ENCODE results near the gene SCO2.
"Not testable (repeated sequence)": the region's sequence is repeated elsewhere in the genome, so short reads cannot be mapped to it uniquely, and the experiment has no call there.

Gene SCO2

DNA sequence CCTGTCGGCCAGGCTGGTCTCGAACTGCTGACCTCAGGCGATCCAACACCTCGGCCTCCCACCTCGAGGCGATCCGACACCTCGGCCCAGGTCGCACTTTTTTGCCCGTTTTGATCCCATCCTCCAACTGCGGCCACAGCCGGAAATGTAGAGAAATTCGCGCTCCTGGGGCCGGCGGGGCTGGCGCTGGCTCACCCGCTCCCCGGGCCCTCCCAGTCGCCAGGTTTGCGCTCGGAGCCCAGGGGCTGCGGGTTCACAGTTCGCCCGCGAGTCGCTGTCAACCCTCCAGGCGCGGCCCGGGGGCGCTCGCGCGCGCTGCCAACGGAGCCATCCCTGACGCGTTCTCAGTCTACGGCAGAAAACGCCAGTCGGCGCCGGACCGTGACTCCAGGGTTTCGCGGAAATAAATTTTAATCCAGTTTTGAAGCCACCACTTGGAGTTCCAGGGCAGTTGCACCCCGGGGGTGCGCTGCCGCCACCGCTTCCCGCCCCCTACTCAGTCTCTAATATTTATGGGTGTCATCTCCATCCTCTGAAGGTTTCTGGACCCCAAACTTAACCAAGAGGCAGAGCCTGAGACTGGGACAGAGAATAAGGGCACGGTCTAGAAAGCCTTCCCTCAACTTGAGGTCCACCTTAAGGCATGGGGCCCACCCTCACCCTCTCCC, 18.8 kb upstream of the SCO2 start:
- H3K4me3 Mint-ChIP-seq = peak overlapping the region; percentile 63
- H3K4me1 Mint-ChIP-seq = peaks cover 50% of the 10 kb centered on the region
- H3K27me3 Mint-ChIP-seq = no peaks in the 10 kb centered on the region
- no peaks in the 10 kb centered on the region for H3K9me3 Mint-ChIP-seq
- peak overlapping the region; percentile 79 for H3K27ac Mint-ChIP-seq
- no peaks in the 10 kb centered on the region for H3K36me3 Mint-ChIP-seq

GRCh38 chr22:50542416-50542927, 17.1 kb upstream of the SCO2 start:
- H3K4me3 Mint-ChIP-seq = peak overlapping the region; percentile 55
- H3K9me3 Mint-ChIP-seq = no peaks in the 10 kb centered on the region
- H3K36me3 Mint-ChIP-seq = no peaks in the 10 kb centered on the region
- no peaks in the 10 kb centered on the region for H3K27me3 Mint-ChIP-seq
- H3K27ac Mint-ChIP-seq = peak overlapping the region; percentile 93
- peaks cover 63% of the 10 kb centered on the region for H3K4me1 Mint-ChIP-seq

- not testable (repeated sequence) for H3K36me3 Mint-ChIP-seq, H3K4me3 Mint-ChIP-seq, H3K27me3 Mint-ChIP-seq, H3K9me3 Mint-ChIP-seq
- Mint-ChIP-seq H3K27ac (peak overlapping the region; percentile 93), H3K4me1 (peaks cover 63% of the 10 kb centered on the region)
Measured at GRCh38 chr22:50541667-50542026, 16.2 kb upstream of the SCO2 start.

- no peaks in the 10 kb centered on the region for H3K36me3 Mint-ChIP-seq
- peak overlapping the region; percentile 67 for H3K4me3 Mint-ChIP-seq
- H3K27me3 Mint-ChIP-seq = no peaks in the 10 kb centered on the region
- peaks cover 55% of the 10 kb centered on the region for H3K4me1 Mint-ChIP-seq
- H3K27ac Mint-ChIP-seq = peak overlapping the region; percentile 93
- no peaks in the 10 kb centered on the region for H3K9me3 Mint-ChIP-seq
Measured at GRCh38 chr22:50540381-50540780, 15.0 kb upstream of the SCO2 start.

- Mint-ChIP-seq H3K36me3 (no peaks in the 10 kb centered on the region), H3K27ac (peak overlapping the region; percentile 100), H3K27me3 (no peaks in the 10 kb centered on the region), H3K4me3 (peak overlapping the region; percentile 66), H3K9me3 (no peaks in the 10 kb centered on the region), H3K4me1 (peaks cover 63% of the 10 kb centered on the region)
Measured at GRCh38 chr22:50537765-50538164, 12.4 kb upstream of the SCO2 start.

- no peaks in the 10 kb centered on the region for H3K36me3 Mint-ChIP-seq
- no peaks in the 10 kb centered on the region for H3K9me3 Mint-ChIP-seq
- H3K27me3 Mint-ChIP-seq = no peaks in the 10 kb centered on the region
- no peak overlapping the region for H3K4me3 Mint-ChIP-seq
- H3K4me1 Mint-ChIP-seq = peaks cover 54% of the 10 kb centered on the region
- H3K27ac Mint-ChIP-seq = peak overlapping the region; percentile 35
Measured at GRCh38 chr22:50536226-50536625, 10.8 kb upstream of the SCO2 start.

GRCh38 chr22:50535113-50535512, 9.7 kb upstream of the SCO2 start:
- Mint-ChIP-seq H3K9me3 (no peaks in the 10 kb centered on the region), H3K27ac (no peak overlapping the region), H3K36me3 (no peaks in the 10 kb centered on the region), H3K27me3 (no peaks in the 10 kb centered on the region), H3K4me3 (no peak overlapping the region), H3K4me1 (peaks cover 45% of the 10 kb centered on the region)

GRCh38 chr22:50533856-50534711, 8.7 kb upstream of the SCO2 start:
- H3K27me3 Mint-ChIP-seq, H3K36me3 Mint-ChIP-seq, H3K9me3 Mint-ChIP-seq: not testable (repeated sequence)
- H3K4me3 Mint-ChIP-seq = peak overlapping the region; percentile 11
- H3K4me1 Mint-ChIP-seq = peaks cover 35% of the 10 kb centered on the region
- H3K27ac Mint-ChIP-seq = peak overlapping the region; percentile 92

- H3K4me3 Mint-ChIP-seq = peak overlapping the region; percentile 77
- H3K27ac Mint-ChIP-seq = peak overlapping the region; percentile 92
- no peaks in the 10 kb centered on the region for H3K27me3 Mint-ChIP-seq
- H3K9me3 Mint-ChIP-seq = no peaks in the 10 kb centered on the region
- peaks cover 34% of the 10 kb centered on the region for H3K4me1 Mint-ChIP-seq
- H3K36me3 Mint-ChIP-seq = no peaks in the 10 kb centered on the region
Measured at GRCh38 chr22:50532824-50533796, 7.7 kb upstream of the SCO2 start.

GRCh38 chr22:50531962-50532674, 6.7 kb upstream of the SCO2 start:
- Mint-ChIP-seq H3K9me3 (no peaks in the 10 kb centered on the region), H3K27me3 (no peaks in the 10 kb centered on the region), H3K4me3 (peak overlapping the region; percentile 92), H3K4me1 (peaks cover 37% of the 10 kb centered on the region), H3K36me3 (no peaks in the 10 kb centered on the region), H3K27ac (peak overlapping the region; percentile 96)

GRCh38 chr22:50531546-50531961, 6.2 kb upstream of the SCO2 start:
- H3K27me3 Mint-ChIP-seq = no peaks in the 10 kb centered on the region
- no peaks in the 10 kb centered on the region for H3K36me3 Mint-ChIP-seq
- peak overlapping the region; percentile 92 for H3K4me3 Mint-ChIP-seq
- H3K9me3 Mint-ChIP-seq = no peaks in the 10 kb centered on the region
- H3K4me1 Mint-ChIP-seq = peaks cover 43% of the 10 kb centered on the region
- peak overlapping the region; percentile 96 for H3K27ac Mint-ChIP-seq

- no peaks in the 10 kb centered on the region for H3K27me3 Mint-ChIP-seq
- H3K36me3 Mint-ChIP-seq = no peaks in the 10 kb centered on the region
- peak overlapping the region; percentile 92 for H3K4me3 Mint-ChIP-seq
- no peaks in the 10 kb centered on the region for H3K9me3 Mint-ChIP-seq
- peaks cover 43% of the 10 kb centered on the region for H3K4me1 Mint-ChIP-seq
- H3K27ac Mint-ChIP-seq = peak overlapping the region; percentile 96
Measured at GRCh38 chr22:50530877-50531545, 5.6 kb upstream of the SCO2 start.

- H3K36me3 Mint-ChIP-seq = no peaks in the 10 kb centered on the region
- peak overlapping the region; percentile 92 for H3K4me3 Mint-ChIP-seq
- peaks cover 43% of the 10 kb centered on the region for H3K4me1 Mint-ChIP-seq
- no peaks in the 10 kb centered on the region for H3K27me3 Mint-ChIP-seq
- peak overlapping the region; percentile 92 for H3K27ac Mint-ChIP-seq
- no peaks in the 10 kb centered on the region for H3K9me3 Mint-ChIP-seq
Measured at GRCh38 chr22:50530580-50530876, 5.1 kb upstream of the SCO2 start.

- Mint-ChIP-seq H3K4me1 (peaks cover 43% of the 10 kb centered on the region), H3K9me3 (no peaks in the 10 kb centered on the region), H3K36me3 (no peaks in the 10 kb centered on the region), H3K27me3 (no peaks in the 10 kb centered on the region), H3K27ac (peak within 1 kb of the TSS; percentile 96), H3K4me3 (peak within 1 kb of the TSS; percentile 92)
Measured at GRCh38 chr22:50529897-50530579, 4.6 kb upstream of the SCO2 start, which contains the start of gene TYMP. Gene TYMP, minus strand, starts transcription at chr22:50530012. Its CDS starts 303 bp downstream, at chr22:50529709.
